HCT116 (cell line): Measurements from ENCODE around the gene CEP112. TPM values are rescaled to one million over a fixed set of nuclear protein-coding genes. Genes with fewer than 3 reads are reported as not detected.

Experiments used
- ATAC-seq: fragments of 200-7000 bp; cut with Tn5 transposase; 2 replicates; pipeline ENCODE4 v1.9.1; 2020; ENCODE audit warnings: mild to moderate bottlenecking, moderate library complexity
- BruUV-seq: library from RNA; stranded (reverse); fragments of 400-500 nt; replicated peaks from 2 replicates; lab custom pipeline; 2021; lab: Mats Ljungman, UMichigan
- CTCF ChIA-PET: fragments of 300-600 bp; sonication (Branson Sonifier 250); formaldehyde crosslinking; loops from one replicate; lab custom pipeline; 2021; ENCODE audit warnings: antibody characterized with exemption; lab: Charles Lee
- POLR2A ChIA-PET: fragments of 300-600, 350-600 bp; sonication (Branson Sonifier 250); formaldehyde crosslinking; loops from one replicate; lab custom pipeline; 2021; ENCODE audit warnings: antibody characterized with exemption; lab: Charles Lee
- RAD21 ChIA-PET, 2 experiments: fragments of 300-600 bp; sonication (Branson Sonifier 250); formaldehyde crosslinking; loops; one replicate each; lab custom pipeline; 2023; ENCODE audit warnings: low total read pairs in 2 of 2; ENCODE audit not compliant: uncharacterized antibody in 2 of 2, unreplicated experiment in 2 of 2, low non-redundant PET in 1 of 2; lab: Charles Lee
- DNase-seq: peaks from one replicate; pipeline ENCODE4 v3.0.0-alpha.2; 2010; ENCODE audit warnings: low read depth, low spot score
- H2AFZ ChIP-seq: fragments of 200-600 bp; shearing (Covaris generic), sonication (generic); 2 replicates; pipeline ENCODE4 v1.6.1; 2017; ENCODE audit warnings: low read depth, mixed run types, mixed read lengths, antibody characterized with exemption, low read length; ENCODE audit not compliant: poor library complexity, severe bottlenecking
- H3K27ac ChIP-seq: 2 replicates; pipeline ENCODE4 v1.5.1; 2012; ENCODE audit warnings: low read depth, low read length
- H3K27me3 ChIP-seq: fragments of 200-600 bp; sonication (generic); 2 replicates; pipeline ENCODE4 v1.6.1; 2016; ENCODE audit warnings: mixed run types, low read length, mixed read lengths; ENCODE audit not compliant: insufficient read depth
- H3K36me3 ChIP-seq, 2 experiments: fragments of 200-500 bp in 1 of 2; fragments of 200-600 bp in 1 of 2; sonication (Bioruptor generic) in 1 of 2; sonication (generic) in 1 of 2; 2 replicates each; pipeline versions ENCODE4 v1.5.1 to v1.6.1; 2014 to 2016; ENCODE audit warnings: low read length in 2 of 2, inconsistent platforms in 1 of 2, mixed read lengths in 1 of 2, mixed run types in 1 of 2; ENCODE audit not compliant: insufficient read depth in 2 of 2, control insufficient read depth in 1 of 2
- H3K4me1 ChIP-seq, 2 experiments: fragments of 200-600 bp in 1 of 2; sonication (generic) in 1 of 2; 2 replicates each; pipeline versions ENCODE4 v1.5.1 to v1.6.1; 2012 to 2017; ENCODE audit warnings: low read length in 2 of 2, inconsistent platforms in 1 of 2, mild to moderate bottlenecking in 1 of 2, mixed read lengths in 1 of 2, mixed run types in 1 of 2, moderate library complexity in 1 of 2; ENCODE audit not compliant: insufficient read depth in 2 of 2, control insufficient read depth in 1 of 2
- H3K4me2 ChIP-seq: fragments of 200-600 bp; sonication (generic); 2 replicates; pipeline ENCODE4 v1.6.1; 2017; ENCODE audit warnings: mixed run types, low read length, mixed read lengths
- H3K4me3 ChIP-seq, 2 experiments: fragments of 200-600 bp in 1 of 2; sonication (generic) in 1 of 2; replicated peaks in 1 of 2; 2 replicates each; pipeline ENCODE4 v1.5.1; 2011 to 2016; ENCODE audit warnings: low read length in 2 of 2, control low read depth in 1 of 2, low read depth in 1 of 2, mild to moderate bottlenecking in 1 of 2, mixed read lengths in 1 of 2, mixed run types in 1 of 2
- H3K79me2 ChIP-seq: fragments of 200-600 bp; sonication (generic); 2 replicates; pipeline ENCODE4 v1.6.1; 2017; ENCODE audit warnings: mild to moderate bottlenecking, mixed run types, low read length, moderate library complexity, mixed read lengths; ENCODE audit not compliant: insufficient read depth
- H3K9ac ChIP-seq: fragments of 200-600 bp; sonication (generic); 2 replicates; pipeline ENCODE4 v1.6.1; 2016; ENCODE audit warnings: low read length, mixed read lengths
- H3K9me2 ChIP-seq: fragments of 200-600 bp; sonication (generic), shearing (Covaris generic); 2 replicates; pipeline ENCODE4 v1.6.1; 2017; ENCODE audit warnings: mixed run types, mild to moderate bottlenecking, moderate library complexity; ENCODE audit not compliant: insufficient read depth
- H3K9me3 ChIP-seq, 2 experiments: fragments of 200-500 bp in 1 of 2; fragments of 200-600 bp in 1 of 2; sonication (Bioruptor generic) in 1 of 2; sonication (generic) in 1 of 2; 2 replicates each; pipeline ENCODE4 v1.6.1; 2014 to 2017; ENCODE audit warnings: low read length in 2 of 2, mixed read lengths in 2 of 2, inconsistent platforms in 1 of 2, low read depth in 1 of 2, mild to moderate bottlenecking in 1 of 2, mixed run types in 1 of 2, moderate library complexity in 1 of 2; ENCODE audit not compliant: control insufficient read depth in 1 of 2, insufficient read depth in 1 of 2
- H4K20me1 ChIP-seq: fragments of 200-600 bp; sonication (generic), shearing (Covaris generic); 2 replicates; pipeline ENCODE4 v1.6.1; 2017; ENCODE audit warnings: mixed run types, mild to moderate bottlenecking, moderate library complexity; ENCODE audit not compliant: insufficient read depth
- ATF3 ChIP-seq: IDR thresholded peaks from 2 replicates; pipeline ENCODE4 v1.6.1; 2012
- CEBPB ChIP-seq: IDR thresholded peaks from 2 replicates; pipeline ENCODE4 v1.6.1; 2012; ENCODE audit warnings: low read depth
- EGR1 ChIP-seq: IDR thresholded peaks from 2 replicates; pipeline ENCODE4 v1.6.1; 2012; ENCODE audit warnings: low read depth
- JUND ChIP-seq: IDR thresholded peaks from 2 replicates; pipeline ENCODE4 v1.6.1; 2012
- MAX ChIP-seq: IDR thresholded peaks from 2 replicates; pipeline ENCODE4 v1.6.1; 2012
- POLR2A ChIP-seq: IDR thresholded peaks from 2 replicates; pipeline ENCODE4 v1.7.0; 2011; ENCODE audit warnings: borderline replicate concordance; ENCODE audit not compliant: insufficient read depth, insufficient read length; ENCODE audit errors: extremely low read depth
- POLR2AphosphoS5 ChIP-seq: IDR thresholded peaks from 2 replicates; pipeline ENCODE4 v1.6.1; 2011; ENCODE audit warnings: mild to moderate bottlenecking, low read depth, low read length, moderate library complexity
- REST ChIP-seq: IDR thresholded peaks from 2 replicates; pipeline ENCODE4 v1.6.1; 2012; ENCODE audit warnings: low read depth
- SP1 ChIP-seq: IDR thresholded peaks from 2 replicates; pipeline ENCODE4 v1.6.1; 2012; ENCODE audit warnings: low read depth
- ZNF274 ChIP-seq: fragments of 200-500 bp; sonication (Bioruptor generic); IDR thresholded peaks from 2 replicates; pipeline ENCODE4 v1.6.1; 2014; ENCODE audit warnings: mild to moderate bottlenecking, low read depth, low read length, inconsistent platforms
- intact Hi-C: fragments of 100-400 bp; cut with micrococcal nuclease; formaldehyde crosslinking; loops from 2 replicates; pipeline ENCODE4 v1.10.0; 2022
- total RNA-seq: library from RNA; stranded (reverse); gene quantifications from one replicate; pipeline ENCODE4 v1.2.1, GENCODE V29; 2021; ENCODE audit not compliant: unreplicated experiment
- TF ChIP-seq, protein P1 (sequence below): IDR thresholded peaks from 2 replicates; pipeline ENCODE4 v1.6.1; 2011; ENCODE audit warnings: mild to moderate bottlenecking, low read length, moderate library complexity; ENCODE audit not compliant: insufficient replicate concordance; ENCODE audit errors: extremely low read depth

Gene CEP112
- total RNA-seq, 1 experiment from 2014 or later, result 10.9 TPM

GRCh38 chr17:65850486-65850885 is 341.4 kb downstream of the CEP112 start:
- peaks cover 7 to 22% of the 10 kb centered on the region in 2 experiments for H3K4me1 ChIP-seq
- no peak overlapping the region for H3K9ac ChIP-seq
- H4K20me1 ChIP-seq, result no peaks in the 10 kb centered on the region
- RAD21 ChIA-PET, result no interaction called here
- H3K9me3 ChIP-seq, result no peaks in the 10 kb centered on the region
- no peaks in the 10 kb centered on the region; a peak in 1 of 4 replicates for H3K36me3 ChIP-seq
- H3K9me2 ChIP-seq, result no peaks in the 10 kb centered on the region
- POLR2A ChIA-PET, result no interaction called here
- no peak overlapping the region for H2AFZ ChIP-seq
- CTCF ChIA-PET, result no interaction called here
- TF ChIP-seq POLR2AphosphoS5, result no peak
- no peak for TF ChIP-seq POLR2A
- TF ChIP-seq EGR1, result no peak
- peak; percentile 58 for TF ChIP-seq CEBPB
- TF ChIP-seq SP1, result no peak
- TF ChIP-seq, protein P1, sequence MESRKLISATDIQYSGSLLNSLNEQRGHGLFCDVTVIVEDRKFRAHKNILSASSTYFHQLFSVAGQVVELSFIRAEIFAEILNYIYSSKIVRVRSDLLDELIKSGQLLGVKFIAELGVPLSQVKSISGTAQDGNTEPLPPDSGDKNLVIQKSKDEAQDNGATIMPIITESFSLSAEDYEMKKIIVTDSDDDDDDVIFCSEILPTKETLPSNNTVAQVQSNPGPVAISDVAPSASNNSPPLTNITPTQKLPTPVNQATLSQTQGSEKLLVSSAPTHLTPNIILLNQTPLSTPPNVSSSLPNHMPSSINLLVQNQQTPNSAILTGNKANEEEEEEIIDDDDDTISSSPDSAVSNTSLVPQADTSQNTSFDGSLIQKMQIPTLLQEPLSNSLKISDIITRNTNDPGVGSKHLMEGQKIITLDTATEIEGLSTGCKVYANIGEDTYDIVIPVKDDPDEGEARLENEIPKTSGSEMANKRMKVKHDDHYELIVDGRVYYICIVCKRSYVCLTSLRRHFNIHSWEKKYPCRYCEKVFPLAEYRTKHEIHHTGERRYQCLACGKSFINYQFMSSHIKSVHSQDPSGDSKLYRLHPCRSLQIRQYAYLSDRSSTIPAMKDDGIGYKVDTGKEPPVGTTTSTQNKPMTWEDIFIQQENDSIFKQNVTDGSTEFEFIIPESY, result no peak
- TF ChIP-seq ATF3, result peak; percentile 40; the same call in 1 of the 2 replicates
- TF ChIP-seq ZNF274, result no peak
- peak; percentile 33; the same call in 1 of the 2 replicates for TF ChIP-seq JUND
- TF ChIP-seq REST, result no peak
- TF ChIP-seq MAX, result no peak
- ATAC-seq, result no peak
- H3K4me2 ChIP-seq, result no peak overlapping the region
- no peak overlapping the region for H3K4me3 ChIP-seq
- no peaks in the 10 kb centered on the region for H3K79me2 ChIP-seq
- intact Hi-C loops, result no loop called here
- peak; percentile 8 for DNase-seq
- no TSS peak for BruUV-seq
- H3K27ac ChIP-seq, result no peak overlapping the region
- no peaks in the 10 kb centered on the region for H3K27me3 ChIP-seq
